Measurements from ENCODE around the gene ADRA1B.

ADRA1B gene

DNA sequence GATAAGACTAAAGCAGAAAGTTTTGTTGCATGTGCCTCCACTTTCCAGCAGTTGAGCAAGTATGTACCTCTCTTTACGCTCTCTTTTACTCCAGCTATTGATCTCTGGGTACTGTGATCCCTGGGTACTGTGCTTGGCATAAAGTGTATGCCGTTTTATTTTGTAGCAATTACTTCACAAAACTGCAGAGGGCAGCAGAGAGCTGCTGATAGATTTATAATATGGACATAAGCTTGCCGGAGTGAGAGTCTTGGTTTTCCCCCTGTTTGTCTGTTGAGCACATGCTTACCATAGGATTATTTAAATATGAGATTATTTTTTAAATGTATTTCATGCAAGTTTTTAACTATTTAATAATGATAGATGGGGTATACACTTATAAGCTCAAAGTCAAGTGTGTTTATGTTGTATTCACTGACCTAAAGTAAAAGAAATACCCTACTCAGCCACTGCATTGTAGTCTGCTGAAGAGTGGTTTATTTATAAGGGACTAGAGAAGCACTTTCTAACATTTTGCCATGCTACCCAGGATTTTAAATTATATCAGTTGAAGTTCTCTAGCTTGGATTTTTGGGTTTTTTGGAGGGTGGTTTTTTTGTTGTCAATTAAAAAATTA lies 105.7 kb downstream of the ADRA1B start:
- peak in 3 of 5 experiments; percentile 22 to 67 (median 36) for DNase-seq

Data from T-helper 2 cell (primary cell).